ENCODE measurements around the gene ARHGEF16.

The ARHGEF16 gene

DNA sequence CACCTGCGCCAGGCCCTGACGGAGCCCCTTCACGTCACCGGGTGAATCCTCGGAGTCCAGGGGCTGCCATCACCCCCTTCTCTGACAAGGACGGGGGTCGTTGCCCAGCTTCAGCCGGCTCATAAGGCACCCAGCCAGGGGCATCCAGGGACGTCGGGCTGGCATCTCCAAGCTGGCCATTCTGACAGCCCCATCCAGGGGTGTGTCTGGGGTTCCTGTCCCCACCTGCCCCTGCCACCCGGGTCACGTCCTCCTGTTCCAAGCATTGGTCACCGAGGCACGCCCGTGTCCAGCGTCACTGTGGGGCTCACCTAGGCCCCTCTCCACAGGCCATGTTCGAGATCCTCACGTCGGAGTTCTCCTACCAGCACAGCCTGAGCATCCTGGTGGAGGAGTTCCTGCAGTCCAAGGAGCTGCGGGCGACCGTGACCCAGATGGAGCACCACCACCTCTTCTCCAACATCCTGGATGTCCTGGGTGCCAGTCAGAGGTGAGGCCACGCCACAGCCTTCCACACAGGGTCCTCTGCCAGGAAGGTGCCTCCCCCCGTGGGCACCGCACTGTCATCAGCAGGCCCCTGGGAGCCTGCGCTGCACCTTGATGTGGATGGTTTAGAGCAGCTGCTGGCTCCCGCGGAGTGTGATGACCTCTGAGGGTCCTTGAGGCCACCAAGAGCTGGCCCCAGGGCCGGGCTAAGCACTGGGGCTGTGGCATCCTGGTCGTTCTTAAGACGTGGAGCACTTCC lies 14.8 kb downstream of the ARHGEF16 start:
- no peak overlapping the region for H3K4me3 ChIP-seq (ENCODE audit: low read length)
- TF ChIP-seq, protein P1, sequence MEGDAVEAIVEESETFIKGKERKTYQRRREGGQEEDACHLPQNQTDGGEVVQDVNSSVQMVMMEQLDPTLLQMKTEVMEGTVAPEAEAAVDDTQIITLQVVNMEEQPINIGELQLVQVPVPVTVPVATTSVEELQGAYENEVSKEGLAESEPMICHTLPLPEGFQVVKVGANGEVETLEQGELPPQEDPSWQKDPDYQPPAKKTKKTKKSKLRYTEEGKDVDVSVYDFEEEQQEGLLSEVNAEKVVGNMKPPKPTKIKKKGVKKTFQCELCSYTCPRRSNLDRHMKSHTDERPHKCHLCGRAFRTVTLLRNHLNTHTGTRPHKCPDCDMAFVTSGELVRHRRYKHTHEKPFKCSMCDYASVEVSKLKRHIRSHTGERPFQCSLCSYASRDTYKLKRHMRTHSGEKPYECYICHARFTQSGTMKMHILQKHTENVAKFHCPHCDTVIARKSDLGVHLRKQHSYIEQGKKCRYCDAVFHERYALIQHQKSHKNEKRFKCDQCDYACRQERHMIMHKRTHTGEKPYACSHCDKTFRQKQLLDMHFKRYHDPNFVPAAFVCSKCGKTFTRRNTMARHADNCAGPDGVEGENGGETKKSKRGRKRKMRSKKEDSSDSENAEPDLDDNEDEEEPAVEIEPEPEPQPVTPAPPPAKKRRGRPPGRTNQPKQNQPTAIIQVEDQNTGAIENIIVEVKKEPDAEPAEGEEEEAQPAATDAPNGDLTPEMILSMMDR (IDR thresholded peaks at IDR 0.05; ENCODE audit: insufficient read depth, low read depth, low read length, missing control alignments): no peak
- no peak for DNase-seq (ENCODE audit: low read depth)

DNA sequence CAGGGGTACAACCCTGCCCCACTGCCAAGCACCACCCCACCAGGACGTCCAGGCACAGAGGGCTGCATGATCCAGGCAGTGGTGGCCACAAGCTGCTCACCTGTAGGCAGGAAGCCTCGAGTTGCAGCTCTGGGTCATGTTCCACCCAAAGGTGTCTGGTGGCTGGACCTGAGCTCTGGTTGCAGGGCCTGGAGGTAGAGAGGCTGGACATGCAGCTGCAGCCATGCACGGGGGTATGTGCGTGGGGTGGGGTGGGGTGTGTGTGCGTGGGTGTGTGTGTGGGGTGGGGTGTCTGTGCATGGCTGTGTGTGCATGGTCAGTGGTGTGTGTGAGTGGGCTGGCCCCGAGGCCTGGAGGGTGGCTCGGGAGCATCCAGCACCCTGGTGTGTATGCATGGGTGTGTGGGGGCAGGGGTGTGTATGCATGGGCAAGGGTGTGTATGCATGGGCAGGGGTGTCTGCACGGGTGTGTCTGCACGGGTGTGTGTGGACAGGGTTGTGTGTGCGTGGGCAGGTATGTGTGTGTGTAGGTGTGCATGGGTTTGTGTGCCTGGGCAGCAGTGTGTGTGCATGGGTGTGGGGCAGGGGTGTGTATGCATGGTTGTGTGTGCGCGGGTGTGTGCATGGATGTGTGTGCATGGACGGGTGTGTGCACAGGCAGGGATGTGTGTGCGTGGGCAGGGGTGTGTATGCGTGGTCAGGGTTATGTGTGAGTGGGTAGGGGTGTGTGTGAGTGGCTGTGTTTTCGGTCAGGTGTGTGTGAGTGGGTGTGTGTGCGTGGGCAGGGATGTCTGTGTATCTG lies 15.6 kb downstream of the ARHGEF16 start:
- DNase-seq (ENCODE audit: low read depth): no peak
- TF ChIP-seq, protein P1 (IDR thresholded peaks at IDR 0.05; ENCODE audit: insufficient read depth, low read depth, low read length, missing control alignments): no peak

DNA sequence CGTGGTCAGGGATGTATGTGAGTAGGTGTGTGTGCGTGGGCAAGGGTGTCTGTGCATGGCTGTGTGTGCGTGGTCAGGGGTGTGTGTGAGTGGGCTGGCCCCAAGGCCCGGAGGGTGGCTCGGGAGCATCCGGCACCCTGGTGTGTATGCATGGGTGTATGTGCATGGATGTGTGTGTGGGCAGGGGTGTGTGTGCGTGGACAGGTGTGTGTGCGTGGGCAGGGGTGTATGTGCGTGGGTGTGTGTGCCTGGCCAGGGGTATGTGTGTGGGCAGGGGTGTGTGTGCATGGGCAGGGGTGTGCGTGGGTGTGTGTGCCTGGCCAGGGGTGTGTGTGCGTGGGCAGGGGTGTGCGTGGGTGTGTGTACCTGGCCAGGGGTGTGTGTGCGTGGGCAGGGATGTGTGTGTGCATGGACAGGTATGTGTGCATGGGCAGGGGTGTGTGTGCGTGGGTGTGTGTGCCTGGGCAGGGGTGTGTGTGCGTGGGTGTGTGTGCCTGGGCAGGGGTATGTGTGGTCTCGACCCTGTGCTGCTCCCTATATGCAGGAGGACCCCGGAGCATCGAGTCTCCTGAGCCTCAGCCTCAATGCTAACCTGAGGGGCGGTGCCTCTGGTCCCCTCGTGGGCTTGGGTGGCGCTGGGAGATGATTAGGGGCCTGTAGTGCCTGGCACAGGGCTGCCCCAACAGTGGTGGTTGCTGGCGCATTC lies 16.3 kb downstream of the ARHGEF16 start:
- TF ChIP-seq, protein P1 (IDR thresholded peaks at IDR 0.05; ENCODE audit: insufficient read depth, low read depth, low read length, missing control alignments): no peak
- H3K4me3 ChIP-seq (ENCODE audit: low read length): no peak overlapping the region
- no peak for DNase-seq (ENCODE audit: low read depth)

More for the DNA sequence above, 15.6 kb downstream of the ARHGEF16 start:
- H3K4me3 ChIP-seq (ENCODE audit: low read length): no peak overlapping the region

DNA sequence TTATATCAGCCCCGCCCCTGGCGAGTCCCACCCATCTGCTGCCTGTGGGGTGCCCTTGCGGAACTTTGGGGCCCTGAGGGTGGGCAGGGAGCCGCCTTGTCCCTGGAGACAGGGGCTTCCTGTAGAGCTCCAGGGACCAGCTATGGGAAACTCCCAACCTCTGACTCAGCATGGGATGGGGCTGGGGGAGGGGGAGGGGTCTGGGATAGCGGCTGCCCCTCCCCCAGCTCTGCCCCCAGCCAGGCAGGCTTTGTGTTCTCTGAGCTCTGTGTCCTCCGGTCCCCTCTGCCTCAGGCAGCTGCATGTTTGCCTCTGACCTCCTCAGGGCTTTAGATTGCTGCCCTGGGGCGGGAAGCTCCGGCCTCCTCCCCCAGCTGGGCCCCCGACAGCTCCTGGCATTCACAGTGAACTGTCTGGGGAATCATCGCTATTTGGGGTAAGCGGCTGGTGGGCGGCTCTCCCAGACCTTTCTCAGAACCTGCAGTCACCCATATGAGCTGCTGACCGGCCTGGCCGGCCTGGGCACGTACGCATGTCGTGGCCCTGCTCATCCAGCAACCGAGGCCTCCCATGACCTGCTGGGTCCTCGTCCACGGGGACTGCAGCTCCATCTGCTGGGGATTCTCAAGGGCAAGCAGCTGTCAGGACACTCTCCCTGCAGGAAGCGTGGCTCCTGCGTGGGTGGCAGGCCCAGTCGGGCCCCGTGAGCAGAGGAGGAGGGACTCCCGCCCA lies 17.1 kb downstream of the ARHGEF16 start:
- H3K4me3 ChIP-seq (ENCODE audit: low read length): no peak overlapping the region
- TF ChIP-seq, protein P1 (IDR thresholded peaks at IDR 0.05; ENCODE audit: insufficient read depth, low read depth, low read length, missing control alignments): peak; percentile 45
- DNase-seq (ENCODE audit: low read depth): peak; percentile 51

DNA sequence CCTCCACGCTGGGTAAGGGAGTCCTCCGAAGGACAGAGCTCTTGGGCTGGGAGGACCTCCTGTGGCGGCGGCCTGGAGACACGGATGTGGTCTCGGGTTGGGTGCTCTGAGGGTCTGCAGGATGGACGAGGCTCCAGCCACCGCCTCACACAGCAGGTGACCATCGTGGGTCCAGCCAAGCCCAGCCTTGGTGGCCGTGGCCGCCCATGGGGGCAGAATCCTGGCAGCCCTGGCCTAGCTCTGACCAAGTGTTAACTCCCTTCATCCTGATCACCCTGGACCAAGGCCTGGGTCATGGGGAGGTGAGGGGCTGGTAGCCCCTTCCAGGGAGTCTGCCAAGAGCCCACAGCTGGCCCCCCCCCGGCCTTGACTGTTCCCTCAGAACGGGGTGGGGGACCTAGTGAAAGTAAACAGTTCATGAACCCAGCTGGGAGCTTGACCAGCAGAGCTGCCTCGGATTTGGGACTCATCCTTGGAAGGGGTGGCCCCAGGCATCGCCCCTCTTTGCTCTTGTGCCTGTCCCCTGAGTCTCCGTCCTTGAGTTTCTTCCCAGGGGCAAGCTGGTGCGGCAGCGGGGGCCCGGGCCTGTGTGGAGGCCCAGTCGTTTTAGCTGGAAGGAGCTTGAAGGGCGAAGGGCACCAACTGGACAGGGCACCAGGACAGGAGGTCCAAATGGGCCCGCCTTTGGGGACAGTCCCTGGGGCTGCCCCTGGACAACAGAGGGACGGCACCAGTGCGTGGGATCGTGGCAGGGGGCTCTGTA lies 17.8 kb downstream of the ARHGEF16 start:
- H3K4me3 ChIP-seq (ENCODE audit: low read length): no peak overlapping the region
- TF ChIP-seq, protein P1 (IDR thresholded peaks at IDR 0.05; ENCODE audit: insufficient read depth, low read depth, low read length, missing control alignments): no peak
- DNase-seq (ENCODE audit: low read depth): no peak

DNA sequence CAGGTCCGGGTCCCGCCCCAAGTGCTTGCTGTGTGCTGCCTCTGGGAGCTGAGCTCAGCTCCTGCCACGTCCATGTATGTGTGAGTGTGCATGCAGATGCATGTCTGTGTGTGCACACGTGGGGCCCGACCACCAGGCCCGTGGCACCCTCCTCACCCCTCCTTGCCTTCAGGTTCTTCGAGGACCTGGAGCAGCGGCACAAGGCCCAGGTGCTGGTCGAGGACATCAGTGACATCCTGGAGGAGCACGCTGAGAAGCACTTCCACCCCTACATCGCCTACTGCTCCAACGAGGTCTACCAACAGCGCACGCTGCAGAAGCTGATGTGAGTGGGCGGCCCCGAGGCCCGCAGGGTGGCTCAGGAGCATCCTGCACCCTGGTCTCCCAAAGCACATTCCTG lies 18.4 kb downstream of the ARHGEF16 start:
- DNase-seq (ENCODE audit: low read depth): no peak
- TF ChIP-seq, protein P1 (IDR thresholded peaks at IDR 0.05; ENCODE audit: insufficient read depth, low read depth, low read length, missing control alignments): no peak

More for the DNA sequence above, 18.4 kb downstream of the ARHGEF16 start:
- no peak overlapping the region for H3K4me3 ChIP-seq (ENCODE audit: low read length)
